Measurements from ENCODE around the gene NOL4L. TPM values are rescaled to one million over a fixed set of nuclear protein-coding genes. Genes with fewer than 3 reads are reported as not detected.

NOL4L gene
- total RNA-seq, 1 donor from 2014 or later, result 30.5 TPM

DNA sequence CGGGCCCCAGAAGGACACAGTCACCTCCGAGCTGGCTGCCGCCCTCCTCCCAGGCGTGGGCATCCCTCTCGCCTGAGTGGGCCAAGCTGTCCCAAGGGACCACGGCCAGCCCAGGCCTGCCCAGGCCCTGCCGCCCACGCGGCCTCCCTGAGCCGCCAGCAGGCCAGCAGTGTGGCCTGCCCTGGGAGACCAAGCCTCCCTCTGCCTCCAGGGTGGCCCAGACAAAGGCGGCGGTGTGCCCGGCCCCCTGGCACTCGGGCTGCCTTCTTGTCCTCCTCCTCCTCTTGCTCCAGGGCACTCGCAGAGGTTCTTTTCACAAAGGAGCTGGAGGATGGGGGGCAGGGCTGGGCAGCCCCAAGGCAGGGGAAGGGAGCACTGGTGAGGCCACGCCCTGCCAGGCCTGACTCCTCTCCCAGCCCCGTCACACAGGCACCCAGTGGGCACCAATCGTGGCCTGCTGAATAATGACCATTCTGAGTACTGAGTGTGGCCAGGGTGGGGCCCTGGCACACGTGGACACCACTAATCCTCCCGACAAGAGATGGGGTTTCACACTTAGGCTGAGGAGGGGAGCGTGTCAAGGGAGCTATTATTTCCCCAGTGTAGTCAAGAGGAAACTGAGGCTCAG lies 25.3 kb downstream of the NOL4L start:
- peaks cover 40% of the 10 kb centered on the region for H3K4me1 Mint-ChIP-seq (ENCODE audit: unreplicated experiment)
- no peaks in the 10 kb centered on the region for H3K27me3 Mint-ChIP-seq (ENCODE audit: unreplicated experiment)
- TF ChIP-seq, protein P1, sequence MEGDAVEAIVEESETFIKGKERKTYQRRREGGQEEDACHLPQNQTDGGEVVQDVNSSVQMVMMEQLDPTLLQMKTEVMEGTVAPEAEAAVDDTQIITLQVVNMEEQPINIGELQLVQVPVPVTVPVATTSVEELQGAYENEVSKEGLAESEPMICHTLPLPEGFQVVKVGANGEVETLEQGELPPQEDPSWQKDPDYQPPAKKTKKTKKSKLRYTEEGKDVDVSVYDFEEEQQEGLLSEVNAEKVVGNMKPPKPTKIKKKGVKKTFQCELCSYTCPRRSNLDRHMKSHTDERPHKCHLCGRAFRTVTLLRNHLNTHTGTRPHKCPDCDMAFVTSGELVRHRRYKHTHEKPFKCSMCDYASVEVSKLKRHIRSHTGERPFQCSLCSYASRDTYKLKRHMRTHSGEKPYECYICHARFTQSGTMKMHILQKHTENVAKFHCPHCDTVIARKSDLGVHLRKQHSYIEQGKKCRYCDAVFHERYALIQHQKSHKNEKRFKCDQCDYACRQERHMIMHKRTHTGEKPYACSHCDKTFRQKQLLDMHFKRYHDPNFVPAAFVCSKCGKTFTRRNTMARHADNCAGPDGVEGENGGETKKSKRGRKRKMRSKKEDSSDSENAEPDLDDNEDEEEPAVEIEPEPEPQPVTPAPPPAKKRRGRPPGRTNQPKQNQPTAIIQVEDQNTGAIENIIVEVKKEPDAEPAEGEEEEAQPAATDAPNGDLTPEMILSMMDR (IDR thresholded peaks at IDR 0.05), result no peak
- no peak for DNase-seq (ENCODE audit: extremely low spot score, unreplicated experiment)
- H3K36me3 Mint-ChIP-seq (ENCODE audit: unreplicated experiment), result peaks cover 3% of the 10 kb centered on the region
- no peak overlapping the region for H3K4me3 Mint-ChIP-seq (ENCODE audit: unreplicated experiment)
- peak overlapping the region; percentile 65 for H3K27ac Mint-ChIP-seq (ENCODE audit: unreplicated experiment)
- no peaks in the 10 kb centered on the region for H3K9me3 Mint-ChIP-seq (ENCODE audit: unreplicated experiment)

GRCh38 chr20:32559205-32559752 lies 25.9 kb downstream of the NOL4L start:
- DNase-seq (ENCODE audit: extremely low spot score, unreplicated experiment), result no peak
- Mint-ChIP-seq H3K4me3 (ENCODE audit: unreplicated experiment) (no peak overlapping the region), H3K36me3 (ENCODE audit: unreplicated experiment) (peaks cover 3% of the 10 kb centered on the region), H3K27ac (ENCODE audit: unreplicated experiment) (peak overlapping the region; percentile 29), H3K27me3 (ENCODE audit: unreplicated experiment) (no peaks in the 10 kb centered on the region), H3K4me1 (ENCODE audit: unreplicated experiment) (peaks cover 44% of the 10 kb centered on the region), H3K9me3 (ENCODE audit: unreplicated experiment) (no peaks in the 10 kb centered on the region)
- TF ChIP-seq, protein P1 (IDR thresholded peaks at IDR 0.05), result no peak

DNA sequence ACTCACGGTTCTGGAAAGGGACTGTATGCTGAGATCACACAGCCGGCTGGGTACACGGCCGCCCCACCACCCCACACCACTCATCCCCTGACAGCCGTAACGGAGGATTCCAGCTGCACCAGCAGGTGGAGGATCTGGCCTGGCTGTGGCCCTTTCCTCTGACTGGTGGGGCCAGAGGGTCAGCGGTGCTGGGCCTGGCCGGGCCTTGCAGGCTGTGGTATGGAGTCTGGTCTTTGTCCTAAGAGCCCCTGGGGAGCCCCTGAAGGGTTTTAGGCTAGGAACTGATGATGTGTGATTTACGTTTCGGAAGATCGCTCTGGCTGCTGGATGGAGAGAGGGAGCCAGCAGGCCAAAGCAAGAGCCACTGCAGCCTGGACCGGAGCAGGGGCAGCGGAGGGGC lies 26.6 kb downstream of the NOL4L start:
- Mint-ChIP-seq H3K9me3 (ENCODE audit: unreplicated experiment) (no peaks in the 10 kb centered on the region), H3K27ac (ENCODE audit: unreplicated experiment) (peak overlapping the region; percentile 23), H3K36me3 (ENCODE audit: unreplicated experiment) (peaks cover 3% of the 10 kb centered on the region), H3K4me1 (ENCODE audit: unreplicated experiment) (peaks cover 48% of the 10 kb centered on the region), H3K27me3 (ENCODE audit: unreplicated experiment) (no peaks in the 10 kb centered on the region), H3K4me3 (ENCODE audit: unreplicated experiment) (no peak overlapping the region)
- TF ChIP-seq, protein P1 (IDR thresholded peaks at IDR 0.05), result no peak
- DNase-seq (ENCODE audit: extremely low spot score, unreplicated experiment), result no peak

DNA sequence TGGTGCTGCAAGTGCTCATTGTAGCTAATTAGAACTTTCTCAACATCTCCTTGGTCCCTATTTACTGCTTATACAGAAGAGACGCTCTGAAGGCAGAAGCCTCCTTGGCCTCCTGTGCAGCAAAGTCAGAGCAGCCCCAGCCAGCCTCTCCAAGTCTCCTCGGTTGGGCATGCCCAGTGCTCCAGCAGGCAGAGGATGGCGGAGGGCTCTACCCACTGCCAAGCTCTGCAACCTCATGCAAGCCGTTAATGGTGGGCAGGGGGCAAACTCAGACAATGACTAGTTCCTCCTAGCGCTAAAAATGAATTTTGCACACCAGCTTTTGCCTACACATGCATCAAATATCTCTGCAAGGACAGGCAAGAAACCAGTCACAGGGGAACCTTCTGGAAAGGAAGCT lies 27.8 kb downstream of the NOL4L start:
- peaks cover 3% of the 10 kb centered on the region for H3K36me3 Mint-ChIP-seq (ENCODE audit: unreplicated experiment)
- H3K4me3 Mint-ChIP-seq (ENCODE audit: unreplicated experiment), result no peak overlapping the region
- peaks cover 47% of the 10 kb centered on the region for H3K4me1 Mint-ChIP-seq (ENCODE audit: unreplicated experiment)
- TF ChIP-seq, protein P1 (IDR thresholded peaks at IDR 0.05), result no peak
- H3K27ac Mint-ChIP-seq (ENCODE audit: unreplicated experiment), result no peak overlapping the region
- H3K9me3 Mint-ChIP-seq (ENCODE audit: unreplicated experiment), result no peaks in the 10 kb centered on the region
- no peaks in the 10 kb centered on the region for H3K27me3 Mint-ChIP-seq (ENCODE audit: unreplicated experiment)
- no peak for DNase-seq (ENCODE audit: extremely low spot score, unreplicated experiment)

DNA sequence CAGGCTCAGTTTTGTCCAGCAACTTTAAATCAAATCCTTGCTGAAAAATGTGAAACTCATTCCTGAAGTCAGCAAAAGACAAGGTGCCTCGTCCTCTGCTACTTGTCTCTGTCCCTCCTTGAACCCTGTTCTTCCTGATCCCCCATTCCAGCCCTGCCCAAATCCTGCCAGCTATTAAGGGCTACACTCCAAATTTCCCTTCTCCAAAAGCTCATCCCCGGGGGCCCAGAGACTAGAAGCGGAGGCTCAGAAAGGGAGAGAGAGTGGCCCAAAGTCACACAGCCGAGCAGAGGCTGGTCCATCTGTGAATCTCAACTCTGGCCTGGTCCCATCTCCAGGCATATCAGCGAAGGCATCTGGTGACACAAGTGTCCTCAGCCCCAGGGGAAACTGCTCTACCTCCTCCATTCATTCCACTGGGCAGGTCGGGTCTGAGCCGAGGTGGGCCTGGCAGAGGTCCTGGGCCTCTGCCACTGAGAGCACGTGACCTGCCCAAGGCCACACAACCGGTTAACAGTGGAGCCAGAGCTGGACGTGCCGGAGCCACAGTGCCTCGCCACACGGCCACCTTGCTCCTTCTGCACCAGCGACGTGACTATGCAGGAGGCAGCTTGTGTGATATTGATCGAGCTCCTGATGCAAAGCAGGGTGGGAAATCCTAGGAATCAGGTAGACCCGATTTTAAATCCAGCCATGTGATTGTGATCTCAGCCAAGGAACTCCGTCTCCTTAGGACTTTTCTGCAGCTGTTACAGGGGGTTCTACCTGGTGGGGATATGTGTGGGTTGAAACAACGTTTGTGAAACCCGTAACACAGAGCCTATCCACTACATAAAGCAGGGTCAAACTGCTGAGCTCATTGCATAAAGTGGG lies 28.6 kb downstream of the NOL4L start:
- Mint-ChIP-seq H3K27me3 (ENCODE audit: unreplicated experiment) (no peaks in the 10 kb centered on the region), H3K36me3 (ENCODE audit: unreplicated experiment) (peaks cover 3% of the 10 kb centered on the region), H3K4me1 (ENCODE audit: unreplicated experiment) (peaks cover 43% of the 10 kb centered on the region), H3K27ac (ENCODE audit: unreplicated experiment) (no peak overlapping the region), H3K9me3 (ENCODE audit: unreplicated experiment) (no peaks in the 10 kb centered on the region), H3K4me3 (ENCODE audit: unreplicated experiment) (no peak overlapping the region)
- no peak for DNase-seq (ENCODE audit: extremely low spot score, unreplicated experiment)
- TF ChIP-seq, protein P1 (IDR thresholded peaks at IDR 0.05), result no peak
